GM12864 (cell line): ENCODE data around the gene SLC27A2.

ENCODE experiments used
- DNase-seq: peaks from one replicate; pipeline ENCODE4 v3.0.0-alpha.2; 2011; ENCODE audit warnings: low read depth
- H3K4me3 ChIP-seq: 2 replicates; pipeline ENCODE4 v1.5.1; 2011; ENCODE audit warnings: mild to moderate bottlenecking, low read depth, low read length, control low read depth
- CTCF ChIP-seq: IDR thresholded peaks from 2 replicates; pipeline ENCODE4 v1.5.1; 2011; ENCODE audit warnings: low read depth, mild to moderate bottlenecking, moderate library complexity, low read length, control low read depth, inconsistent platforms; ENCODE audit errors: missing control alignments

Gene SLC27A2

DNA sequence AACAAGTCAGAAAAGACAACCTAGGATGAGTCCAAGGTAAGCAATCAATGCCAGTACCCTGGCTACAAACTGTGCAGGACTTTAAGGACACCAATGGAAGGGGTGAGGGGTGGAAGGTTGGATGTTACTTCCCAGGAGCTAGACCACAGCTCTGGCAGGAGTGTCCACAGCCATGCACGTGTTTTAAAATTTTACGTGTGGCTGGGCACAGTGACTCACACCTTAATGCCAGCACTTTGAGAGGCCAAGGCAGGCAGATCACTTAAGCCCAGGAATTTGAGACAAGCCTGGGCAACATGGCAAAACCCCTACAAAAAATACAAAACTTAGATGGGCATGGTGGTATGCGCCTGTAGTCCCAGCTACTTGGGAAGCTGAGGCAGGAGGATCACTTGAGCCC is 98.3 kb downstream of the SLC27A2 start:
- no peak for TF ChIP-seq CTCF
- H3K4me3 ChIP-seq: no peak overlapping the region
- no peak for DNase-seq

DNA sequence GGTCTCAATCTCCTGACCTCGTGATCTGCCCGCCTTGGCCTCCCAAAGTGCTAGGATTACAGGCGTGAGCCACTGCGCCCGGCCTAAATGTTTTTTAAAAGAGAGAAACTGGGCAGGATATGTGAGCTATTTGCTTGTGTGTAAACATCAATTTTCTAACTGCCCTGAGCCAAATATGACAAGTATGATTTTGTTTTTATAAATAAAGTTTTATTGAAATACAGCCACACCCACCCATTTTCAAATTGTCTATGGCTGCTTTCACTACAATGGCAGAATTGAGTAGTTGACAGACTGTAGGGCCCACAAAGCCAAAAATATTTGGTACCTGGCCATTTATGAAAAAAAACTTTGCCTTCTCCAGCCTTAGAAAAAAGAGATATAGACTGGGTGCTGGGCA is 99.4 kb downstream of the SLC27A2 start:
- no peak overlapping the region for H3K4me3 ChIP-seq
- no peak for TF ChIP-seq CTCF
- no peak for DNase-seq
